ENCODE measurements around the gene DKC1. TPM values are rescaled to one million over a fixed set of nuclear protein-coding genes. Genes with fewer than 3 reads are reported as not detected.
A peak's percentile ranks its signal among the peaks of the same experiment; 100 is the strongest.

DKC1 gene
- total and polyA plus RNA-seq, 2 of the 13 experiments (the other 11 are each of a cell fraction or from before 2014, with no cell fraction given), result 61.6 to 102 TPM

DNA sequence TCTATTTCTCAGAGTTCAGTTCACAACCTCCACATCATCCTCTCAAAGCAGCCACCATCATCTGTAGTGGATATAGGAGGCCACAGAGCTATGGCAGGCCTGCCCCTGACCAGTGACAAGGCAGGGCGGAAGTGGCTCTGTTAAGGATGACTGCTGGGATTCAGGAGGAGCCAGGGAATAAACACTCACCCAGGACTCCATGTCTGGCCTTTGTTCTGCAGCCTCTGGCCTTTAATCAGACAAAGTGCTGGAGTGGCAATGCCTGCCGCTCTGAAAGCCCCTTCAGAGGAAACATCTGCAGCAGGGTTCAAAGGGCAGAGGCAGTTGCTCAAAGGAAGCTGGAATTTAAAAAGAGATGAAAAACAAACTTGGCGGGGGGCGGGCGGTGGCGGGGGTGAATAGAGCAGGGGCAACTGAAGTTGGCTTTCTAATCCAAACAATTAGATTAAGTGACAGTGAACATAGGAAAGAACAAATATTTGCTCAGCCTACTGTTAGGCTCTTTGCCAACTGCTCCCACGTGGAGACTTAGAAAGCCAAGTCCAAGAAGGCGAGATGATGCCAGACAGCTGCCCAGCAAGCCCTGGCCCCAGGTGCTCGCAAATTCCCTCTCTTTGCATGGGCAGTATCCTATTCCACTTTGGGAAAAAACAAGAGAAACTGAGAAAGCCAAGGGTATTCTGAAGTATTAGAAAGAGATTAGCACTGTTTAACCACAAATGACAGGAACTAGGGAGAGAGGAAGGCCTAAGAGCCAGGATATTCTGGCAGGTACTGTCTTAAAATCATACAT is 37.1 kb downstream of the DKC1 start (continued):
- TF ChIP-seq, protein P1, sequence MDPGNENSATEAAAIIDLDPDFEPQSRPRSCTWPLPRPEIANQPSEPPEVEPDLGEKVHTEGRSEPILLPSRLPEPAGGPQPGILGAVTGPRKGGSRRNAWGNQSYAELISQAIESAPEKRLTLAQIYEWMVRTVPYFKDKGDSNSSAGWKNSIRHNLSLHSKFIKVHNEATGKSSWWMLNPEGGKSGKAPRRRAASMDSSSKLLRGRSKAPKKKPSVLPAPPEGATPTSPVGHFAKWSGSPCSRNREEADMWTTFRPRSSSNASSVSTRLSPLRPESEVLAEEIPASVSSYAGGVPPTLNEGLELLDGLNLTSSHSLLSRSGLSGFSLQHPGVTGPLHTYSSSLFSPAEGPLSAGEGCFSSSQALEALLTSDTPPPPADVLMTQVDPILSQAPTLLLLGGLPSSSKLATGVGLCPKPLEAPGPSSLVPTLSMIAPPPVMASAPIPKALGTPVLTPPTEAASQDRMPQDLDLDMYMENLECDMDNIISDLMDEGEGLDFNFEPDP (CRISPR knock-in tag; conservative IDR thresholded peaks at IDR 0.05), result no peak
- no peak for TF ChIP-seq ZFP36L2 (CRISPR knock-in tag; IDR thresholded peaks at IDR 0.05)

DNA sequence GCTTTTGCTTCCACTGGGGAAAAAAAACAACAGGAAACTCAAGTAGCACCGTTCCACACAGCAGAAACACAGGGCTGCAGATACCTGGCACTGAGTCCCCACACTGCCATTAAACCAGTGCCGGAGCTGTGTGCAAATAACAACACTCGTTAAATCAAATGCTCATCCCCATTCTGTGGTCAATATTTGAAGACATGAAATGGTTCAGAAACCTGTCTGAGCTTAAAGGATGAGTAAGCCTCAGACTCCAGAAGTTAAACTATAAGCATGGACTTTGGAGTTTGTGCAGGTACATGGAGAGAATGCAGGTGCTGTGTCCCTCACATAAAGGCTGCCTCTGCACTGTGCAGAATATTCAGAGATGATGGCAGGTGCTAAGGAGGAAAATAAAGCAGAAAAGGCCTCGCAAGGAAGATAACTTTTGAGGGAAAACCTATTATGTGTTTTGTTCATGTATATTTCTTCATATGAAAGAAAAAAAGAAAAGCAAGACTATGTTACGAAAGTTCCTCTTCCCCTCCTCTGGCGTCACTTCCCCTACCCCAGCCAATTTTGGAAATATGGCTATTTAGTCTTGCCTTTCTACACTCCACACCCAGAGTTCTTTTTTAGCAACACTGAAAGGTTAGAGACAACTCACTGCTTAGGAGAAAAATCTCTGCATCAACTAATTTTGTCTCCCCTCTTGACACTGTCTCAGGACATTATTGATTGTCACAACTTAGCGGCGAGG is 38.0 kb downstream of the DKC1 start:
- Histone ChIP-seq H3K9me3 (ENCODE audit: low read length) (no peaks in the 10 kb centered on the region), H3K4me2 (ENCODE audit: low read depth, low read length) (peak overlapping the region; percentile 70), H3K4me3 (replicated peaks in 1 of 3; ENCODE audit: insufficient read depth in 1 of 3, low read depth in 2 of 3, low read length in 3 of 3) (no peak overlapping the region), H4K20me1 (ENCODE audit: insufficient read depth, low read length) (no peaks in the 10 kb centered on the region; the same call in 1 of the 2 replicates), H3K27me3 (ENCODE audit: control insufficient read depth in 1 of 2, insufficient read depth in 2 of 2, low read length in 2 of 2) (no peaks in the 10 kb centered on the region), H3K36me3 (replicated peaks in 1 of 2; ENCODE audit: control insufficient read depth in 1 of 2, insufficient read depth in 2 of 2, low read length in 2 of 2) (no peaks in the 10 kb centered on the region), H3K79me2 (ENCODE audit: insufficient read depth, low read length) (no peaks in the 10 kb centered on the region), H3K4me1 (ENCODE audit: insufficient read depth, low read length) (peaks cover 87% of the 10 kb centered on the region), H2AFZ (ENCODE audit: low read length) (no peak overlapping the region), H3K27ac (ENCODE audit: extremely low read length, insufficient read depth, low read length) (peak overlapping the region; percentile 47), H3K9ac (ENCODE audit: insufficient read depth, low read depth, low read length) (no peak overlapping the region)
- in situ Hi-C loops (cut with HindIII; ENCODE audit: extremely low pct_ligation_motif_present, low pct_unique_long_range_greater_than_20kb), result no loop called here
- WGBS (ENCODE audit: low lambda C conversion rate), result 58% methylated on average over 7 of the region's 8 CpGs
- peak; percentile 36 for DNase-seq (ENCODE audit: low spot score)
- POLR2A ChIA-PET, result interaction anchor here (1.2 to 2.6 kb wide), 2 partner anchors 21 to 38 kb away, joined by 3 to 23 read pairs; partner anchors contain the start of gene DKC1
- ATAC-seq, result peak; percentile 9
- intact Hi-C loops (cut with micrococcal nuclease; ENCODE audit: unreplicated experiment), result no loop called here
- CTCF ChIA-PET (ENCODE audit: low intra/inter-chr PET ratio, low total read pairs), result no interaction called here
- FAIRE-seq, result peak; percentile 68
- no TSS peak for BruUV-seq (replicated peaks)
- TF ChIP-seq ETV6 (CRISPR knock-in tag; conservative IDR thresholded peaks at IDR 0.05) (no peak), SMAD1 (CRISPR knock-in tag; IDR thresholded peaks at IDR 0.05; ENCODE audit: borderline replicate concordance, low read depth) (no peak), ESRRA (CRISPR knock-in tag; IDR thresholded peaks at IDR 0.05; ENCODE audit: low read depth) (no peak), U2AF1 (optimal IDR thresholded peaks at IDR 0.05; ENCODE audit: low read depth, low read length) (no peak), GZF1 (CRISPR knock-in tag; IDR thresholded peaks at IDR 0.05) (no peak), FOXP1 (IDR thresholded peaks at IDR 0.05) (no peak), FOXP1 (CRISPR knock-in tag; IDR thresholded peaks at IDR 0.05) (peak; percentile 49; the same call in 1 of the 2 replicates), ELF4 (CRISPR knock-in tag; IDR thresholded peaks at IDR 0.05; ENCODE audit: borderline replicate concordance) (no peak), FOSL2 (CRISPR knock-in tag; IDR thresholded peaks at IDR 0.05) (peak; percentile 63), GTF2F1 (IDR thresholded peaks at IDR 0.05; ENCODE audit: low read length) (no peak), ZNF501 (CRISPR knock-in tag; IDR thresholded peaks at IDR 0.05) (no peak)
- TF ChIP-seq, protein P2, sequence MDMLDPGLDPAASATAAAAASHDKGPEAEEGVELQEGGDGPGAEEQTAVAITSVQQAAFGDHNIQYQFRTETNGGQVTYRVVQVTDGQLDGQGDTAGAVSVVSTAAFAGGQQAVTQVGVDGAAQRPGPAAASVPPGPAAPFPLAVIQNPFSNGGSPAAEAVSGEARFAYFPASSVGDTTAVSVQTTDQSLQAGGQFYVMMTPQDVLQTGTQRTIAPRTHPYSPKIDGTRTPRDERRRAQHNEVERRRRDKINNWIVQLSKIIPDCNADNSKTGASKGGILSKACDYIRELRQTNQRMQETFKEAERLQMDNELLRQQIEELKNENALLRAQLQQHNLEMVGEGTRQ (IDR thresholded peaks at IDR 0.05; ENCODE audit: low read depth, low read length), result no peak
- TF ChIP-seq, protein P2 (CRISPR knock-in tag; IDR thresholded peaks at IDR 0.05; ENCODE audit: borderline replicate concordance), result no peak

Data from HepG2 (cell line).